Motor neuron (in vitro differentiated cells): Measurements from ENCODE around the gene FAM184B. TPM values are rescaled to one million over a fixed set of nuclear protein-coding genes. Genes with fewer than 3 reads are reported as not detected.
A peak's percentile ranks its signal among the peaks of the same experiment; 100 is the strongest.

Experiments
- ATAC-seq, 8 experiments: fragments of 200-7000 bp; cut with Tn5 transposase; replicated peaks in 6 of 8; 2 replicates each; pipeline ENCODE4 v1.8.0; 2021; ENCODE audit warnings: mild to moderate bottlenecking in 8 of 8, moderate library complexity in 8 of 8
- H3K27ac ChIP-seq, 2 donors: fragments of 250-450 bp; sonication (Bioruptor Pico); 2 replicates each; pipeline ENCODE4 v1.9.0; 2021; ENCODE audit warnings: antibody characterized with exemption in 2 of 2, mild to moderate bottlenecking in 2 of 2, moderate library complexity in 1 of 2
- H3K4me1 ChIP-seq, 2 donors: fragments of 250-450 bp; sonication (Bioruptor Pico); replicated peaks in 1 of 2; 2 replicates each; pipeline ENCODE4 v1.6.1; 2021; ENCODE audit warnings: antibody characterized with exemption in 2 of 2, mild to moderate bottlenecking in 2 of 2, moderate library complexity in 1 of 2
- H3K4me3 ChIP-seq, 5 donors: fragments of 250-450 bp; sonication (Bioruptor Pico); 2 replicates each; pipeline ENCODE4 v1.9.0; 2021; ENCODE audit warnings: antibody characterized with exemption in 5 of 5, mild to moderate bottlenecking in 5 of 5, moderate library complexity in 4 of 5
- WGBS, 10 experiments: fragments of 450-650 bp; shearing (Covaris generic); methylation state at CpG; one replicate each; pipeline ENCODE4 v1.0.0; 2022; 5-methylcytosine and 5-hydroxymethylcytosine counted together
- in situ Hi-C, 9 experiments: fragments of 400-800 bp; cut with MboI; loops; one replicate each; pipeline ENCODE4 v1.15.0; 2021; ENCODE audit warnings: low sequenced_read_pairs in 9 of 9, low pct_unique_long_range_greater_than_20kb in 2 of 9; ENCODE audit not compliant: unreplicated experiment in 9 of 9
- total RNA-seq, 8 experiments: library from RNA; unstranded; fragments of 300-600 nt; gene quantifications; 2 replicates each; pipeline versions ENCODE4 v1.2.3 to v1.2.4, GENCODE V29; 2022

Gene FAM184B
- total RNA-seq, 8 experiments from 2014 or later, result 0.21 to 3.2 (median 0.64) TPM; not detected in 1

DNA sequence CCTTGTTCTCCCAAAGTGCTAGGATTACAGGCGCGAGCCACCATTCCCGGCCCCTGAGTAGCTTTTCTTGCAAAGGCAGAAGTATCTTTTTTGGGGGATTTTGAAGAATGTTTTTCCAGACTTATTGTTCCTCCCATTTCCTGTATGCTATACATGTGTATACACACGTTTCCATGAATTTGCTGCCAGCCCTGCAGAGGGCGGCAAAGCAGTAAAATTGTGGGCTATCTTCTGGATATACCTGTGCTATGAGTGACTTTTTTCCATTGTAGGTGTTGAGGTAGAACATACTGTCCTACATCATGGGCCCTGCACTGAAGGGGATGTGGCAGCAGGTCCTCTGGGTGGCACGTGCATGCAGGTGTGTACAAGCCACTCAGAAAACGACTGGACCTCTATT is 183.9 kb downstream of the FAM184B start:
- in situ Hi-C loops, result no loop called here
- 32 to 85% (median 67%) methylated on average over 2 to 4 of the region's 7 CpGs; no CpG with 5 or more reads in 2 of the 10 experiments for WGBS, 10 experiments

DNA sequence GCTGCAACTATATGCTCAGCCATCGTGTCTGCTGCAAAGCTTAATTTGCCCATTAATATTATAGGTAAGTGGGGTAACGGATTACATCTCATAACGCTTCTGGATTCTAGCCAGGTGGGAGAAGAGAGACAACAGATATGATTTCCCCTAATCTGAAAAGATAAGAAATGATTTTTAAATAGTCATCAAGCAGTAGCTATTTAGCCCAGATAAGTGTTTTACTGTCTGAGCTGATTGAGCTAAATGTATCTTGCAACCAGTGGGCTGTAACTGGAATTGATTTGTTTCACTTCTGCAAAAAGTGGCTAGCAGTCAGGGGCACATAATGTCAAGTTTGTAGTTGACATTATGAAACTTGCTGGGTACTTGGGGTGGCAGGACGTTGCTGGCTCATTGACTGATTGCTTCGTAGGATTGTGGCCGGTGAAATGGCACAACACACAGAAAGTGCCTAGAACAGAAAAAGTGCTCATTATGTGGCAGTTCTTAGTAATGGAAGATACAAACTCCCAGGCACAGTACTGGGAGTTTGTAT is 185.9 kb downstream of the FAM184B start:
- 69 to 100% (median 93%) methylated on average over 1 to 6 of the region's 6 CpGs; no CpG with 5 or more reads in 2 of the 10 experiments for WGBS, 10 experiments
- ATAC-seq, result no peak

More for the DNA sequence above, 183.9 kb downstream of the FAM184B start:
- no peak overlapping the region for H3K4me3 ChIP-seq
- no peak overlapping the region for H3K27ac ChIP-seq
- ATAC-seq, result peak in 2 of 8 experiments; percentile 27 to 73
- H3K4me1 ChIP-seq, result no peaks in the 10 kb centered on the region

GRCh38 chr4:17589355-17589754 is 192.1 kb downstream of the FAM184B start:
- no peak overlapping the region for H3K27ac ChIP-seq
- H3K4me1 ChIP-seq, result peaks cover 0 to 3% of the 10 kb centered on the region in 2 donors
- no peak for ATAC-seq
- H3K4me3 ChIP-seq, result no peak overlapping the region
- in situ Hi-C loops, result no loop called here
- WGBS, 10 experiments, result 91 to 100% (median 100%) methylated on average over 1 to 3 of the region's 3 CpGs; no CpG with 5 or more reads in 2 of the 10 experiments

More for the DNA sequence above, 185.9 kb downstream of the FAM184B start:
- H3K27ac ChIP-seq, result no peak overlapping the region
- in situ Hi-C loops, result no loop called here
- no peak overlapping the region for H3K4me3 ChIP-seq
- no peaks in the 10 kb centered on the region for H3K4me1 ChIP-seq

- no peak for ATAC-seq
- in situ Hi-C loops, result no loop called here
- 72 to 93% (median 88%) methylated on average over 2 to 9 of the region's 9 CpGs for WGBS, 10 experiments
- Histone ChIP-seq H3K27ac (no peak overlapping the region), H3K4me1 (peaks cover 0 to 10% of the 10 kb centered on the region in 2 donors), H3K4me3 (no peak overlapping the region)
Observed at GRCh38 chr4:17587094-17587822, 194.2 kb downstream of the FAM184B start.

DNA sequence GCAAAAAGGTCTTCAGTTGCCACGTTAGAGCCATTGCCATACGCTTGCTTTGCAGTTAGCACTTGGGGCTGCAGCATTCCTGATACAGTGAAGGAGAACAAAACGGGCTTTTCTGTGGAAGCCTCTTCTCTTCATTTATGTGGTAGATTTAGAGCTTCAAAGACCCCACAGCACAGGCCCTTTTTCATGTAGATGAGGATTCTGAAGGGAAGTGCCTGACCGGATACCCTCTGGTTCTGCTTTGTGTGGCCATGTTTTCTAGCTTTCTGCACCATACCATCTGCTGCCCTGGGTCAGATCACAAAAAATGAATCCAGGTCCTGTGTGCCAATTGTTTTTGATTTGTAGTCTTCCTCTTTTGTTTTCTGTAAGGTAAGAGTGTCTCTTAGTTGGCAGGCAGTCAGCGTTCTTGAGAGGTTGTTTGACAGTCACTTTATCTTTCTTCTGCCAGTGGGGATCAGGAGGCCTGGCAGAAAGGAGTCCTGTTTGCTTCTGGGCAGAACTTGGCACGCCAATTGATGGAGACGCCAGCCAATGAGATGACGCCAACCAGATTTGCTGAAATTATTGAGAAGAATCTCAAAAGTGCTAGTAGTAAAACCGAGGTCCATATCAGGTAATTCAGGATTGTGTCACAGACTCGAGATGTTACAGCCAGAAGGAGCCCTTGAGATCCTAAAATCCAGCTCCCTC is 196.8 kb downstream of the FAM184B start:
- H3K27ac ChIP-seq, result no peak overlapping the region

GRCh38 chr4:17583941-17584340 is 197.5 kb downstream of the FAM184B start:
- no peak overlapping the region for H3K4me3 ChIP-seq
- H3K4me1 ChIP-seq, result peaks cover under 1 to 10% of the 10 kb centered on the region in 2 donors
- in situ Hi-C loops, result no loop called here
- 20 to 100% (median 80%) methylated on average over 1 to 3 of the region's 4 CpGs; no CpG with 5 or more reads in 5 of the 10 experiments for WGBS, 10 experiments
- no peak overlapping the region for H3K27ac ChIP-seq
- no peak for ATAC-seq

More for the DNA sequence above, 196.8 kb downstream of the FAM184B start:
- peaks cover 0 to 10% of the 10 kb centered on the region in 2 donors for H3K4me1 ChIP-seq
- in situ Hi-C loops, result no loop called here
- peak in 1 of 8 experiments; percentile 17 for ATAC-seq
- WGBS, 10 experiments, result 62 to 88% (median 75%) methylated on average over 1 to 8 of the region's 10 CpGs; no CpG with 5 or more reads in 2 of the 10 experiments
- H3K4me3 ChIP-seq, result no peak overlapping the region

- 75 to 100% (median 92%) methylated on average over 2 to 7 of the region's 9 CpGs; no CpG with 5 or more reads in 6 of the 10 experiments for WGBS, 10 experiments
- ATAC-seq, result no peak
- H3K27ac ChIP-seq, result no peak overlapping the region
- no peak overlapping the region for H3K4me3 ChIP-seq
- peaks cover 7 to 17% of the 10 kb centered on the region in 2 donors for H3K4me1 ChIP-seq
- in situ Hi-C loops, result no loop called here
Observed at GRCh38 chr4:17583276-17583675, 198.1 kb downstream of the FAM184B start.

GRCh38 chr4:17580969-17581368 is 200.5 kb downstream of the FAM184B start:
- WGBS, 10 experiments, result 77 to 100% (median 95%) methylated on average over 1 to 7 of the region's 7 CpGs; no CpG with 5 or more reads in 1 of the 10 experiments
- H3K4me1 ChIP-seq, result peaks cover 10 to 20% of the 10 kb centered on the region in 2 donors
- in situ Hi-C loops, result no loop called here
- ATAC-seq, result no peak
- no peak overlapping the region for H3K4me3 ChIP-seq
- H3K27ac ChIP-seq, result no peak overlapping the region

Other genes starting within 250 kb of the FAM184B start
- 100 to 1,000 TPM in 2 of 8 experiments, 10 to 100 TPM in 6; 17.6 to 129 (median 55.4) TPM for gene LAP3, start 204.4 kb downstream of the FAM184B start, total RNA-seq
- 10 to 100 TPM; 21.6 to 58.0 (median 29.2) TPM for gene MED28, start 167.0 kb downstream of the FAM184B start, total RNA-seq
- gene DCAF16, start 29.1 kb upstream of the FAM184B start, total RNA-seq, result 10 to 100 TPM; 30.1 to 87.1 (median 44.5) TPM
- 10 to 100 TPM in 3 of 8 experiments, 1 to 10 TPM in 4, under 1 TPM in 1; 0.97 to 36.7 (median 2.0) TPM for gene NCAPG, start 29.4 kb upstream of the FAM184B start, total RNA-seq
- 10 to 100 TPM in 7 of 8 experiments, 1 to 10 TPM in 1; 9.4 to 31.0 (median 25.6) TPM for gene LCORL, start 240.1 kb upstream of the FAM184B start, total RNA-seq